NCI-H2196 treated with DMSO at 0.1 percent for 48 hours (cell line): ENCODE data around the gene INPP5D.

ENCODE experiments used
- DNase-seq: peaks from one replicate; lab custom pipeline; 2025; ENCODE audit not compliant: unreplicated experiment; lab: John Stamatoyannopoulos, UW

INPP5D gene

DNA sequence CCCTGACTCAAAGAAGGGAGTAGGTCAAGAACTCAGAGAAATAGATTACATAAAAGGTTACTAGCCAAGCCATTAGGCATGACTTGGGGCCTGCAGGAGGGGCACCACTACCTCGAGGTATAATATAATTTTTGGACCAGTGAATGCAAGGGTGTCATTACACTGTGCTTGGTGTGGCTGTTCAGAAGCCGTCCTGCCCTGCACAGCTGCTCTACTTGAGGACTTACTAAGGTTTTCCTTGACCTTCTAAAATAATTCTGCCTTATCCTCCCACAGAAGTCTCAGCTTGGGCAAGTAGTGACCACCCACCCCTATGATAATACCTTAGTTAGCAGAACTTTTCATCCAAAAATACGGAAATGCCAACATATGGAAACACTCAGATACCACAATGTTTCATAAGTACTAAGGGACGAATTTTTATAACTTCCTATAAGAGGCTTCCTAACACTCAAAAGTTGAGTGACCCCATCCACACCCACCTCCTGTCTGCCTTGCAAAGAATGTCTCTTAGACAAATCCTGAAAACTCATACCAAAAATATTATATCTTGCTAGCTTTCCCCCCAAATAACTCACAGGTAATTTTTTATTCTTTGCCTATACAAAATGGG, 173.6 kb downstream of the INPP5D start:
- DNase-seq = no peak

DNA sequence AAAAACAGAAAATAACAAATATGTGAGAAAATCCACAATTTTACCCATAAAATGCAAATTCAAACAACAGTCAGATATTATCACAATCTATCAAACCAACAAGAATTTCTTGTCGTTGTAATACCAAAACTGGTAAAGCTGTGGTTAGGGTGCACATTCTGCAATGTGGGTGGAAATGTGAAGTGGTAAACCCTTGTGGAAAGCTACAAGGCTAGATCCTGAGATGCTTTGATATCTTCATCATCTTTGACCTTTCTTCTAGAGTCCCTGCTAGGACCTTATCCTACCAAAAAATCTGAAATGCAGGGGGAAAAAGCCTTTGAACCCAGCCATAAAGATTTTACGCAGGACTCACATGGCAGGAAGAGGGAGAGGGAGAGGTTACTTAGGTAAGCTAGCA, 174.1 kb downstream of the INPP5D start:
- DNase-seq = no peak

GRCh38 chr2:233234996-233235395, 174.9 kb downstream of the INPP5D start:
- no peak for DNase-seq

DNA sequence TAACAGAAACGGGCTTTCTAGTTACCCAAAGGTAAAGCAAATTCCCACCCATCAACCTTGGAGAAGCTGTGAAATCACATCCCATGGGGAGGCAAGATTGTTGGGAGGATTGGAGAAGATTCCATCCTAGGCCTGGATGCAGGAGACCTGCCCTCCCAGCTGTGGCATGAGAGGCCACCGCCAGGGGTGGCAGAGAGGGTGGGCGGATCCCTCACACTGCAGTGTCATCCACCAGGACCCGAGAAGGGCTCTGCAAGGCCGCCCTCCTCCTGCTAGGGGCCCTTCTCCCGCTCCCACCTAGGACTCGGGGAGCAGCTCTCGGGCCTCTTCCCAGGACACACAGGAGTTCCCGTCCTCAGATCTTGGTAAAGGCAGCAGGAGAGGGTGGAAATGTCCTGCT, 175.8 kb downstream of the INPP5D start:
- no peak for DNase-seq

DNA sequence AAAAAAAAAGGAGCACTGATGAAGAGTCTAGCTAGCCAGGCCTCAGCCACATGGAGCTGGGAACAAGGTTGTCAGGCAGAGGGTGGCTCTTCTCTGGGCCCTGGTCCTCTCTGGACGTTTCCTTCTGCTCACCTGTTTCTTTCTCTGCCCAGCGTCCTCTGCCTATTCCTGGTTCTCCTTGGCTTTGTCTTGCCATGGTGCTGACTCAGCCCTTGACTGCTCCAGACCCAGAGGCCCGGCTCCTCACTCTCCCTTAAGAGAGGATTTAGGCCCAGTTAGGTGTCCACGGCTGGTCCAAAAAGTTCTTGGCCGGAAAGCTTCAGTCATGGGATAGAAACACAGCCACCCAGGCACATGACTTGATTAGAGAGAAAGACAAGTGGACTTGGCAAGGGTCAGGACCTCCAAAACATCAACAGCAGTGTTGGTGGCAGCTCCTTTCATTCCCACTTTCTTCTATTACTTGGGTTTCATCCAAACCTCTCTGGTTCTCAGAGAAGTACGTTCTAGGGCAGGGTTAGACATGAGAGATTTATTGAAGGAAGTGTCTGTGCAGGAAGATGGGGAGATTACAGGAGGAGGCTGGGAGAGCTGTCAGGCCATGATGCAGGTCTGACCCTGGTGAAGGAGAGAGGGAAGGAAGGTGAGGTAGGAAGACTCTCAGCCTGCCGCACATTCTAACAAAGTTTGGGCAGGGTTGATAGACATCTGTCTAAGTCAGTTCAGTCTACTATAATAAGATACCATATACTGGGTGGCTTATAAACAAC, 176.9 kb downstream of the INPP5D start:
- DNase-seq = no peak

GRCh38 chr2:233240897-233241296, 180.8 kb downstream of the INPP5D start:
- DNase-seq = no peak

DNA sequence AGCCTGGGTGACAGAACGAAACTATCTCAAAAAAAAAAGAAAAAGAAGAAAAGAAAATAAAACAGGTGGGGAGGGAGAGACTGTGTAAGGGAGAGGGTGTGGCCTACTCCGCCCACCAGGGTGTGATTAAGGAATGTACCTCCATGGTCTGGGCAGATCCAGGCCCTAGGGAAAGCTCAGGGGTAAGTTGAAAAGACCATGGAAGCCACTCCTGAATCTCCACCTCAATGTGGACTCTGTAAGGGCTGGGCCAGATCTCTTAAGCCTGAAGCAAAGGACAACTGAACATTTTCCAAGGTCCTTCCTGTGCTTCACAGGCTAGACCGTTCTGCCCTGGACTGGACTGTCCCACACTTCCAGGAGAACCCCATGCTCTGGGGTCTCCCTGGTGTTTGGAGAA, 181.7 kb downstream of the INPP5D start:
- DNase-seq = no peak

DNA sequence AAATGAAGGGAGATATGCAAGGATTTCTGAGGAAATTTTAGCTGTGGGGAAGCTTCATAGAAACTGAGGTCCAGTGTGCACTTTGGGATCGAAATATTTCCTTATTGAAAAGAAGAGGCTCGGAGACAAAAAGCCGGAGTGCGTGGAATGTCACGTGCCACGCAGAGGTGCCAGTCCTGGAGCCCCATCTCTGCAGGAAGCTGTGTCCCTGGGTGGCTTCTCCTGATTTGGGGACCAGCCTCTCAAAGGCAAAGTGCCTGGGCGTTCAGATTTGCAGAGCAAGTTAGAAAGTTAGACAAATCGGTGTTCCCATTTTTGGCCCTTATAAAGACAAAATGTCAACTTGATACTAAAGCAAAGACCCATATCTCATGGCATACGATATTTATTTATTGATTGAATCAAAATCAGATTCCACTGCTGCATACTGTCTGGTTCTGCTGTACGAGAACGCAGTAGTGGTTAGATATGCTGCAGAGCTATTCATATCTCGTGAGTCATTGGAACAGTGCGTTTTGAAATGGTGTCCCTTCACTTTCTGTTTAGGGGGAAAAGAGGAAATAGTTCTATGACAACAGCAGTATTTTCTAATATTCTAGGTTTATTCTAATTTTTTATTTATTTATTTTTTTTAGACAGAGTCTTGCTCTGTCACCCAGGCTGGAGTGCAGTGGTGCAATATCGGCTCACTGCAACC, 182.2 kb downstream of the INPP5D start:
- DNase-seq = no peak

DNA sequence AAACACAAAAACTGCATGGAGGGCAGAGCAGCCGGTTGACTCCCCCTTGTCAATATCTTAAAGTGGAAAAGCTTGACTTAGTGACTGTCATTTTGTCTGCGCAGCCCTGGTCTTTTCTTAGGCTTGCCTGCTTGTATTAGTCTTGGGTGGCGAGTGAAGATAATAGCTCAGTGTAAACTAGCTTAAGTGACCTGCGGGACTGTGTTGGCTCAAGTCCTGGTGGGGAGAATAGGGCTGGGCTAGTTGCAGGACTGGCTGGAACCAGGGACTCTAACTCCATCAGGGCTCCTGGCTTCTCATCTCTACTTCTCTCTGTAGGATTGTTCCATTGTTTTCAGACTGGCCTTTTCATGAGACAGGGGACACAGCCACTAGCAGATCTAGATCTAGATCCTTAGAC, 183.2 kb downstream of the INPP5D start:
- no peak for DNase-seq

GRCh38 chr2:233244818-233245217, 184.7 kb downstream of the INPP5D start:
- DNase-seq = no peak

DNA sequence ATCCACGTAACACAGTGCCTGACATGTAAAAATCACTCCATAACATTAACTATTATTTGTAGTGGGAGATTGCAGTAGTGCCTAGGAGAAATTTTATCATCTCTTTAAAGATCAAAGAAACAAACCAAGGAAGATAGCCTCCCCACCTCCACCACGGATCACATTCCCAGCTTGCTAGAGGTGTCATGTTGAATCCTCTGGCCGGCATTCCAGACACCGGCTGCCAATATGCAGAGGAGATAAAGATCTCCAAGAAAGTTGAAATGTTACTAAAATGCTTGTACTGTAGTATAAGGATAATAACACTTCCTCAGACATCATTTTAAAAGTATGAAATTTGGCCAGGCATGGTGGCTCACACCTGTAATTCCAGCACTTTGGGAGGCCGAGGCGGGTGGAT, 185.3 kb downstream of the INPP5D start:
- DNase-seq = no peak

GRCh38 chr2:233247116-233247515, 187.0 kb downstream of the INPP5D start:
- no peak for DNase-seq

DNA sequence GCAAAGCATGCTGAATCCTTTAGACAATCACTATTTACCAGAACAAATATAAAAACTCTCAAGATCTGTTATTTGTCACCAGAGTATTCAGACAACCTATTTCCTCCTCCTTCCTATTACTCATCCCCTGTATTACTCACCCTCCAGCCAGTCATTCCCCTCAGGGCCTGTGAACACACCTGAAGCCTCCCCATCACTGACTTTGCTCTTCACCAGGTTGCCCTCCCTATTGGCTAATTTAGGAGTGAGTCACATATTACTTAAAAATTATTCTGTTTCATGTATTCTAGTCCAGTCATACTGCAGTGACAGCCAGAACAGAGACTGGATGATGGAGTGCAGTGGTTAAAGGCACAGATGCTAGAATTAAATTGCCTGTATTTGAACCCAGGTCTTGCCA, 187.6 kb downstream of the INPP5D start:
- DNase-seq = no peak

DNA sequence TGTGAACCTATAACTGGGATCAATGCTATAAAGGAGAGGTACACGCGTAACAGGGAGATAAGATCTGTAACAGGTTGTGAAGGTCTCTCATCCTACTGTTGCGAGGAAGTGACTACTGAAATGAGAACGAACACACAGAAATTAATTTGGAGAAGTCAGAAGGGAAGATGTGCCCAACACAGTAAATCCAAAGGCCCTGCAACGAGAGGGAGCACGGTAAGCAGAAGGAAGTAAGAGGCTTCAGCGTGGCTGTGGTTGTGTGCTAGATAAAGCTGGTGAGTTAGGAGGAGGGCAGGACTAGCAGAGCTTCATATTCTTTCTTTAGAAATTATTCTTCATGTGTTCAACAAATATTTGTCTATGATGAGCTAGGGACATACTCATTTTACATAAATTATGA, 188.9 kb downstream of the INPP5D start:
- DNase-seq = no peak

GRCh38 chr2:233250568-233250967, 190.4 kb downstream of the INPP5D start:
- DNase-seq = no peak

GRCh38 chr2:233250985-233251305, 190.8 kb downstream of the INPP5D start:
- no peak for DNase-seq

- peak; percentile 91 for DNase-seq
Measured at GRCh38 chr2:233251306-233252116, 191.4 kb downstream of the INPP5D start, which contains the start of gene ATG16L1. ATG16L1 (plus strand) TSS chr2:233251673; CDS start chr2:233251828, 155 bp downstream.

- DNase-seq = no peak
Measured at GRCh38 chr2:233252227-233252626, 192.1 kb downstream of the INPP5D start.

DNA sequence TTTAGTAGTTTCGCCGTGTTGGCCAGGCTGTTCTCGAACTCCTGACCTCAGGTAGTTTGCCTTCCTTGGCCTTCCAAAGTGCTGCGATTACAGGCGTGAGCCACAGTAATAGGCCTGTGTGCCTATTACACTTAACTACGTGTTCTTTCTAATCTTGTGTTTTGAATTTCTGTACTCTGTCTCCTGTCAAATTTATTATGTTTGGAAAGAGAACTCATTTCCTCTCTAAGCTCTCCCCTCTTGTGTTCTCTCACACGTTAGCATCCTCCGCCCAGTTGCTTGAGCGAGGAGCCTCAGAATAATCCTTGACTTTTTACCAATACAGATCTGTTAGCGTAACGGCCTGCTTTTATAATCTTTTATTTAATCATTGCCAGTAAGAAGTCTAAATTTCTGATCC, 195.0 kb downstream of the INPP5D start:
- no peak for DNase-seq

DNA sequence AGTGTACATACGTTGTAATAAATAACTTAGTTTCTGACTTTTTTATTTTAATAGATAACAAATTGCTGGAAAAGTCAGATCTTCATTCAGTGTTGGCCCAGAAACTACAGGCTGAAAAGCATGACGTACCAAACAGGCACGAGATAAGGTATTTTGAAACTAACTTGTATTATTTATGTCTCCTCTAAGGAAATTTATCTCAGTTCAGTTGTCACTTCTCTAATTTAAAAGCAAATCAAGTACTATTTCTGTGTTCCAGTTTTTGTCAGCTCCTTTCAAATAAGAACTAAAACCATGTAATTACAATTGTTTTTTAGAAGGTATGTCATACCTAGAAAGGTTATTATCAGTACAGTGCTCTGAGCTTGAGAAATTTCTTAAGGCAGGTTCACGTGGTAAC, 195.9 kb downstream of the INPP5D start:
- DNase-seq = no peak
